ENCODE results near the gene PPOX. TPM values are rescaled to one million over a fixed set of nuclear protein-coding genes. Genes with fewer than 3 reads are reported as not detected.

PPOX gene
- total RNA-seq, 3 donors from 2014 or later: 15.0 to 21.9 (median 16.3) TPM

DNA sequence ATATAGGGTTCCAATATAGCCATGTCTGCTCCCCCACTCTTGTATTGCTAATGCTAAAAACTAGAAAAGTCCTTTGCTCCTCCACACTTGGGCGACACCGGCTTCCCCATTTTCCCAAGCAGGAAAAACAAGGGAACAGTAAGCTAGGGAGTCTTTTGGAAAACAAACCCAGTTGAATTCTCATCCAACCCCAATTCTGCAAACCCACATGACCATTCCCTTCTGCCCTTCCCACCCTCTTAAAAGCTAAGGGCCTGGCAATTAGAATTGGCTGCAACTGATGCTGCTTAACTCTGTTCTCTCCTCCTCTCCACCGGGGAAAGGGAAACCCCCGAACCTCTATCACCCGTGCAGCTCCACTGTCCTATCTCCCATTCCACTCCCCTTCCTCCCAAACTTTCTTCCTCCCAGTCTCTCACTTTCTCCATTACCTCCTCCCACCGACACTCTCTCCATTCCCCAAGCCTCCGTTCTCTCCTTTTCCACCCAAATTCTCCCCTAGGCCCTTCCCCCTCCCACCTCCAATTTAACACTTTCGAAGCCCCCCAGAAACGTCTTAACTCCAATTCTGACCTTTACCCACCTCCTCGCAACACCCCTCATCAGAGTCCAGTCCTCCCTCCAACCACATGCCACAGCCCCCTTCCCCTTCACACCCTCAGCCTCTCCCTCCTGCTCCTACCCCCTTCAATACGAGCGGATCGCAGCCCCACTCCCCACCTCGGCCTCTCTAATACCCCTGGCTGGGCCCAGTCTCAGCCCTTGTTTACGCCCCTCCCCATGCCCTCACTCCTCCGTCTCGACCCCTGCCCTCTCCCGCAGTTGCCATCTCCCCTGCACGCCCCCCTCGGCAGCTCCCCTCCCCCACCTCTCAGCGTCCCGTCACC lies 34.5 kb upstream of the PPOX start:
- TF ChIP-seq, protein P1, sequence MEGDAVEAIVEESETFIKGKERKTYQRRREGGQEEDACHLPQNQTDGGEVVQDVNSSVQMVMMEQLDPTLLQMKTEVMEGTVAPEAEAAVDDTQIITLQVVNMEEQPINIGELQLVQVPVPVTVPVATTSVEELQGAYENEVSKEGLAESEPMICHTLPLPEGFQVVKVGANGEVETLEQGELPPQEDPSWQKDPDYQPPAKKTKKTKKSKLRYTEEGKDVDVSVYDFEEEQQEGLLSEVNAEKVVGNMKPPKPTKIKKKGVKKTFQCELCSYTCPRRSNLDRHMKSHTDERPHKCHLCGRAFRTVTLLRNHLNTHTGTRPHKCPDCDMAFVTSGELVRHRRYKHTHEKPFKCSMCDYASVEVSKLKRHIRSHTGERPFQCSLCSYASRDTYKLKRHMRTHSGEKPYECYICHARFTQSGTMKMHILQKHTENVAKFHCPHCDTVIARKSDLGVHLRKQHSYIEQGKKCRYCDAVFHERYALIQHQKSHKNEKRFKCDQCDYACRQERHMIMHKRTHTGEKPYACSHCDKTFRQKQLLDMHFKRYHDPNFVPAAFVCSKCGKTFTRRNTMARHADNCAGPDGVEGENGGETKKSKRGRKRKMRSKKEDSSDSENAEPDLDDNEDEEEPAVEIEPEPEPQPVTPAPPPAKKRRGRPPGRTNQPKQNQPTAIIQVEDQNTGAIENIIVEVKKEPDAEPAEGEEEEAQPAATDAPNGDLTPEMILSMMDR (IDR thresholded peaks at IDR 0.05): no peak
- intact Hi-C loops (cut with DNase I, micrococcal nuclease): no loop called here
- no peaks in the 10 kb centered on the region for H3K9me3 ChIP-seq
- no peak for ATAC-seq
- peak overlapping the region; percentile 49 for H3K4me3 ChIP-seq
- H3K4me1 ChIP-seq (ENCODE audit: low read depth): peaks cover 16% of the 10 kb centered on the region
- peak in 1 of 3 donors; percentile 21 for DNase-seq
- H3K36me3 ChIP-seq (ENCODE audit: low read depth): no peaks in the 10 kb centered on the region

DNA sequence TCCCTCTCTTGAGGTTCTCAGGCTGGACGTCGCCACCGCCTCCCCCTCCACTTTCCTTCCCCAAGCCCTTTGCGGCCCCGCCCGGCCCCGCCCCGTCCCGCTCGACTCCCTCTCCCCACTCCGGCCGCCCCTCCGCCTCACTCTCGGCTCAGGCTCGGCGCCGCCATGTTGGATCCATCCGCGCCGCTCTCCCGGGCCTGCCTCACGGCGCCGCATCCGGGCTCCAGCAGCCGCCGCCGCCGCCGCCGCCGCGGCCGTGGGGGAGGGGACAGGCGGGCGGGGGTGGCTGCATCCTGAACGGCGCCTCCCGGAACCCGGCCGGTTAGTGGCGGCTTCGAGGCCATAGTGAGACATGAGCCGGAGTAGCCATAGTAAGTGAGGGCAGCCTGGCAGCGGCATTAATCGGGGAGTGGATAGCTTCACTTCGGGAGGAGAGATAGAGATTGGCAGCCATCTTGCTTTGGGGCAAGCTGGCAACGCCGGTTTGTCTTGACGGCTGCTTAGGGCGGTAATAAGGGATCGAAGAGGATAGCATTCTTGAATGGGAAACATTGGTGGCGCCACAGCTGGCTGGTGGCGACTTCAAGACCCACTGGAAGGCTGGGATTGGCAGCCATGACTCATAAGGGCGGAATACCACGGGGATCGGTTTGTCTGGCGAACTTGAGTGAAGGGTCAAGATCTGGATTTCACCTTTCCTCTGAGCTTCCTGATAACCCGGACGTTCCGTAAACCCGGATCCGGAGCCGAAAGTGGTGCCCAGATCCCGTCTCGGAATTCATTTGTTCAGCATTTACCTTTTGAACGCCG lies 33.6 kb upstream of the PPOX start, which contains the start of gene DEDD:
DEDD (minus strand) TSS at position 258 of the 810 bp plus-strand sequence. CDS start 8,205 bp downstream, outside the sequence.
- TF ChIP-seq, protein P1 (IDR thresholded peaks at IDR 0.05): no peak
- ATAC-seq (peak; percentile 94), DNase-seq (peak; percentile 91 to 97 (median 91))
- Histone ChIP-seq H3K9me3 (no peaks in the 10 kb centered on the region), H3K36me3 (ENCODE audit: low read depth) (no peaks in the 10 kb centered on the region), H3K4me1 (ENCODE audit: low read depth) (peaks cover 16% of the 10 kb centered on the region), H3K4me3 (peak within 1 kb of the TSS; percentile 49)
- intact Hi-C loops (cut with DNase I, micrococcal nuclease): no loop called here

DNA sequence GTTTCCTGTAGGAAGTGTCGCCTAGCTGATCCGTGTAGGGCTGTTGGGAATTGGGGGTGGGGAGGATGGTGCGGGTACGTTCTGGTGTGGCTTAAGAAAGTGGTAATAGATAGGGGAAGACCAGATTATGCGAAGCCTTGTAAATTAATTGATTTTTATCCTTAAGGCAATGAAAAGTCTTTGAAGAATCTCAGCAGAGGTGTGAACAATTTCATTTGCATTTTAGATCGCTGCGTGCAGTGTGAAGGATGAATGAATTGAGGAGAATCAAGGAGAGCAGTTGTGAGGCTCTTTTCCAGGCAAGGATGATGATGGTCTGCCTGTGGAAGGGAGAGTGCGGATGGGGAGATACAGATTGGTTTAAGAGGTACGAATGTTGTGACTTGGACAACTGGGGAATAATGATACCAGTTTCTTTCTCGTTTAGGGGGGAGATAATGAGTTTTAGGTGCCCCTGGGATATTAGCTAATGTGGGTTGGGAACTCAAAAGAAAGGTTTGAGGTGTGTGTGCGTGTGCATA lies 32.9 kb upstream of the PPOX start:
- Histone ChIP-seq H3K9me3 (no peaks in the 10 kb centered on the region), H3K4me1 (ENCODE audit: low read depth) (peaks cover 16% of the 10 kb centered on the region), H3K4me3 (peak overlapping the region; percentile 49), H3K36me3 (ENCODE audit: low read depth) (no peaks in the 10 kb centered on the region)
- intact Hi-C loops (cut with DNase I, micrococcal nuclease): no loop called here
- TF ChIP-seq, protein P1 (IDR thresholded peaks at IDR 0.05): no peak
- DNase-seq (no peak), ATAC-seq (no peak)

DNA sequence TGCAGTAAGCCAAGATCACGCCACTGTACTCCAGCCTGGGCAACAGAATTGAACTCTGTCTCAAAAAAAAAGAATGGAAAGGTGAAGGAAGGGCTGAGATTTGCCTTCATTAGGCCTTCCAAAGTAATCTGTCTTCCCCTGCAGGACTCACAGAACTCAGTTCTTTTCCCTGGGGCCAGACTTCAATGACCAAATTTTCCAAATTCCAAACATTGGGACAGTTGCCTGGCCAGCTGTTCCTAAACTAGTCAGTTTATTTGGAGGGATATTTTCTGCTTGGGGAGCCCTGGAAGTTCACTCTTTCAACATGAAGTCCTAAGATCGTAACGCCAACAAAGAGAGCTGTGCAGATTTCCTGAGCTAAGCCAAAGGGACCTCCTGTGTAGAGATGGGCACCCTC lies 28.3 kb upstream of the PPOX start:
- ATAC-seq: no peak
- no peak for DNase-seq
- intact Hi-C loops (cut with DNase I, micrococcal nuclease): no loop called here
- H3K4me1 ChIP-seq (ENCODE audit: low read depth): peaks cover 13% of the 10 kb centered on the region
- H3K36me3 ChIP-seq (ENCODE audit: low read depth): no peaks in the 10 kb centered on the region
- TF ChIP-seq, protein P1 (IDR thresholded peaks at IDR 0.05): no peak
- no peaks in the 10 kb centered on the region for H3K9me3 ChIP-seq
- no peak overlapping the region for H3K4me3 ChIP-seq

DNA sequence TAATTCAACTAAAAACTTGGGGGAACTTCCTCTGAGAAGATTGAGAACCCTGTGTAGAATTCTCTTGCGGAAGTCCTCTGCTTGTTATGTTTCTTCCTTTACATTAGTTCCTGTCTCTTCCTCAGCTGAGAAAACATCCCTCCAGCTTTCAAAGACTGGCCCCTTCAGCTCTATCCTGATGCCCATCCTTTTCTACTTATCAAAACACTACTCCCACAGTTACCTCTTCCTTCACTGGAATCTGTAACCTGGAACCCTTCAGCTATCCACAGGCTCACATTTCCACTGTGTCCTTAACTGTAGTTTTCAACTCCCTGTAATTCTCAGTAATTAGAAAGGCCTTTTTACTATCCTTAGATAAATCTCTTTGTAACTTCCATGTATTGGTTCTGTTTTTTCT lies 27.8 kb upstream of the PPOX start:
- ATAC-seq: no peak
- Histone ChIP-seq H3K4me3 (no peak overlapping the region), H3K4me1 (ENCODE audit: low read depth) (peaks cover 12% of the 10 kb centered on the region), H3K9me3 (no peaks in the 10 kb centered on the region), H3K36me3 (ENCODE audit: low read depth) (no peaks in the 10 kb centered on the region)
- TF ChIP-seq, protein P1 (IDR thresholded peaks at IDR 0.05): no peak
- no peak for DNase-seq
- intact Hi-C loops (cut with DNase I, micrococcal nuclease): no loop called here

Measured in mucosa of descending colon (tissue), 3 donors.